ENCODE data around the gene GALR2.
"Not testable (repeated sequence)": the region's sequence is repeated elsewhere in the genome, so short reads cannot be mapped to it uniquely, and the experiment has no call there.

The GALR2 gene

GRCh38 chr17:76050538-76051467 is 23.8 kb upstream of the GALR2 start:
- DNase-seq, result no peak

GRCh38 chr17:76051561-76051960 is 23.0 kb upstream of the GALR2 start:
- no peak for DNase-seq

GRCh38 chr17:76053246-76054111 is 21.1 kb upstream of the GALR2 start:
- no peak for DNase-seq

DNA sequence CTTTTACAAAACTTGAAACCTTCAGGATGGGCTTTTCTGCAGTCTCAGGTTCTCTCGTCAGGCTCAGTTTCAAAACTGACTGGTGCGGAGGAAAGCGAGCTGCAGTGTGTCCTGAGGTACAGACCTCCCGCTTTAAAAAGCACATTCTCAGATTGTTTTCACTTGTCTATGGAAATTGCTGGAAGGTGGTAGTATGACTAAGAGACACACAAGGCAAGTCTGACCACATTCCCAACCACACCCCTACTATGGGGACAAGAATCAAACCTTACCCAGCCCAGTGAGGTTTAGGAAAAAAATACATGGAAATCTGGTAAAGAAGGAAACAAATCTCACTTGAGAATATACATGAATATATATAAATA is 20.5 kb upstream of the GALR2 start:
- DNase-seq, result no peak

DNA sequence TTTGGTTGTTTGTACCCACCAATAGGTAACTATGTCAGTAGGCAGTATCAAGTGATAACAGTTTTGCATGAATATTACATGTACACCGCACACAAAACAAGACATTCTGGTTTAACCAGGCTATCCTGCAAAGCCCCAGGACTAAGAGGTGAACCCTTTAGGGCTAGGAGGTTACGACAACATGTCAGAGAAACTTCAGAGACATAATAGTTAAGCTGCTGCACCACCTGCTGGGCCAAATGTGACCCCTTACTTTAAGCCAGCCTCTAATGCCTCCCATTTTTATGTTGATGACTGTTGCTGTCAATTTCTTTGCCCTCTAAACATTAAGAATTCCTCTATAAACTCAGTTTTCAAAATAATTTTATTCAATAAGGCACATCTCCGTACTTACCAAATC is 17.7 kb upstream of the GALR2 start:
- DNase-seq, result no peak

- DNase-seq, result not testable (repeated sequence)
Measured at GRCh38 chr17:76058264-76058663, 16.3 kb upstream of the GALR2 start.

DNA sequence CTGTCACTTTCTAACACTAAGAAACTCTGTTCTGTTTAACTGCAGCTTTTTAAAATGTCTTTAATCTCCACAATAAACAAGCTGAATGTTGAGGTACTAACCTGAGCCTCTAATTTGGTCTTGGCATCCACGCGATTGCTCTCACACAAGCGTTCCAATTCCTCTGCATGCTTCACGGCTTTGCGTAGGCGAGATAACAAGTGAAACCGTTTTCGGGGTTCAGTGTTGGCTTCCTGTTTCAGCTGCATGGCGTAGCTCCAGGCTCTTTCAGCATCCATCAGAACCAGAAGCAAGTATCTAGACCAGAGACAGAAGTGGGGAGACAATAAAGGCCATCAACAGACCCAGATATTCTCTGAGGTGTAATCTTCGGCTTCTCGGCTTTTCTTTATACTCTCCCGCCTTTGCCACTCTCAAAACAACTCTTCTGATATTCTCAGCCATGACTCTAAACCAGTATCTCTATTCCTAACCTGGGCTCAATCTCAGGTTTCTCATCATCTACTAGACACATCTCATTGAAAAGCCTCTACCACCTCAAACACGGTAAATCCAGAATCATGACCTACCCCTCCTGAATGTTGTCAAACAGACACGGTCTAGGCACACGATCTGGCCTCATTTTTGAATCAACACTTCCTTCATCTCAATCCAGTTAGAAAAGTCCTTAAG is 10.6 kb upstream of the GALR2 start:
- no peak for DNase-seq

GRCh38 chr17:76065775-76066174 is 8.8 kb upstream of the GALR2 start:
- no peak for DNase-seq

- DNase-seq, result no peak
Measured at GRCh38 chr17:76071531-76072147, 2.9 kb upstream of the GALR2 start.

GRCh38 chr17:76072148-76072858 is 2.3 kb upstream of the GALR2 start, which contains the start of gene SRP68:
SRP68 (minus strand) TSS chr17:76072517; CDS start chr17:76072491, 26 bp downstream.
- peak; percentile 89 for DNase-seq

- DNase-seq, result no peak
Measured at GRCh38 chr17:76075364-76076145, 974 bp downstream of the GALR2 start.

DNA sequence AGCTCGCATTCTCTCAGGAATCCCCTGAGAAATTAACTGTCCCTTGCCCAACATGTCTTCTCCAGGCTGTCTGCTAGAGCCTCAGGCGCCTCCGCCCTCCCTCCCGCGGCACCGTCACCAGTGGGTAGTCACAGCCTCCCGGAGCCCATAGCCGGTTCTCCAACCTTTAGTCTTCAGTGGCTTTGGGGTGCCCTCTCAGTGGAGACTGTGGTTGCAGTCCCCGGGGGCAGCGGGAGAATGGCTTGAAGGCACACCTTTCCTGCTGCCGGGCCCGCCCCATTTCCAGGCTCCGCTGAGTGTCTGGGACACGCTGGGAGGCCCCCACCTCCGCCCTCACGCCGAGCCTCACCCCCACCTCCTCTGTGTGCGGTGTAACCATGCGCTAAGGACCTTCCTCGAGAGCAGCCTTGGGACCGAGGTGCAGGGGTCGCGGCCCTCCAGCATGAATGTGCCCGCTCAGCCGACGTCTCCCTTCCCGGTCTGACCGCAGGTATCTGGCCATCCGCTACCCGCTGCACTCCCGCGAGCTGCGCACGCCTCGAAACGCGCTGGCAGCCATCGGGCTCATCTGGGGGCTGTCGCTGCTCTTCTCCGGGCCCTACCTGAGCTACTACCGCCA is 1.7 kb downstream of the GALR2 start:
- no peak for DNase-seq

GRCh38 chr17:76076765-76077583 is 2.4 kb downstream of the GALR2 start:
- no peak for DNase-seq

DNA sequence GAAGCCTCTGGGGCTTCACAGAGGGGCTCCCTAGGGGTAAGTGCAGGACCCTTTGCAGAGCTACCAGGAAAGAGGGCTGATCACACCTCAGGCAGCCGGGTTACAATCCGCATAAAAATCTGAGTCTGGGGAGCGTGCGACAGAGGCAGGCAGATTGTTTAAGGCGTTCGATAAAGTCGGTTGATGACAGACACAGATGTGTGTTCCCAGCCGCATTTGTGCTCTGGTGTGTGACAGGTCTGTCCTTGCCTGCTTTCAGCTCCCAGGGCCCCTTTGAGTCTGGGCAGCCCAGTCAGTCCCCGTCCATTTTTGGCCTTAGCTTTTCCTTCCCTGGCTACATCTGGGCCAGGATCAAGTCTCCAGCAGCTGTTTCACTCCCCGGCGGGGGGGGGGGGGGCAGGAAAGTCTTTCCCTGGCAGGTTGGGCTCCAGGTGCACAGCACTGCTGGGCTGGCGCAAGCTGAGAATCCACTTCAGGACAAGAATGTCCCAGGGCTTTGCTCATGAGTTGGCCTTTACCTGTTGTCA is 3.1 kb downstream of the GALR2 start:
- no peak for DNase-seq

DNA sequence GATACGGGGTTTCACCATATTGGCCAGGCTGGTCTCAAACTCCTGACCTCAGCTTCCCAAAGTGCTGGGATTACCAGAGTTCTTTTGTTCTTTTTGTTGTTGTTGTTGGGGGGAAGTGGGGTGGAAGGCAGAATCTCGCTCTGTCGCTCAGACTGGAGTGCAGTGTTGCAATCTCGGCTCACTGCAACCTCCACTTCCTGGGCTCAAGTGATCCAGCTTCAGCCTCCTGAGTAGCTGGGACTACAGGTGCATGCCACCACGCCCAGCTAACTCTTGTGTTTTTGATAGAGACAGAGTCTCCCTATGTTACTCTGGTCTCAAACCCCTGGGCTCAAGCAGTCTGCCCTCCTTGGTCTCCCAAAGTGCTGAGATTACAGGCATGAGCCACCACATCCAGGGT is 3.8 kb downstream of the GALR2 start:
- DNase-seq, result not testable (repeated sequence)

GRCh38 chr17:76078860-76079534 is 4.4 kb downstream of the GALR2 start, which contains the start of gene ZACN:
ZACN (plus strand) TSS chr17:76079182; CDS start chr17:76079265, 83 bp downstream.
- DNase-seq, result no peak

DNA sequence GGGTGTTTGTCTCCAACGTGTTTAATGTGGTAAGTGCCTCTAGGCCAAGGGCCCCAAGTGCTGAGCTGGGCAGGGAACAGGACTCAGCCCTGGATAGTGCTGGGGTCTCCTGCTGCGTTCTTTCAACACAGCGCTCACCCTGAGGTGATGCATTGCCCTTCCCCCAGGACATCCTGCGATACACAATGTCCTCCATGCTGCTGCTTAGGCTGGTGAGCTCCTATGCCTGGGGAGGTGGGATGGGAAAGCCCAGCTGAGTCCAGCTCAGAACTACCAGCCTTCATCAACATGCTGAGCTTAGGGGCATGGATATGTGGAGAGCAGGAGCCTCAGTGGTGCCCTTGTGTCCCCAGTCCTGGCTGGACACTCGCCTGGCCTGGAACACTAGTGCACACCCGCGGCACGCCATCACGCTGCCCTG is 5.0 kb downstream of the GALR2 start:
- no peak for DNase-seq

DNA sequence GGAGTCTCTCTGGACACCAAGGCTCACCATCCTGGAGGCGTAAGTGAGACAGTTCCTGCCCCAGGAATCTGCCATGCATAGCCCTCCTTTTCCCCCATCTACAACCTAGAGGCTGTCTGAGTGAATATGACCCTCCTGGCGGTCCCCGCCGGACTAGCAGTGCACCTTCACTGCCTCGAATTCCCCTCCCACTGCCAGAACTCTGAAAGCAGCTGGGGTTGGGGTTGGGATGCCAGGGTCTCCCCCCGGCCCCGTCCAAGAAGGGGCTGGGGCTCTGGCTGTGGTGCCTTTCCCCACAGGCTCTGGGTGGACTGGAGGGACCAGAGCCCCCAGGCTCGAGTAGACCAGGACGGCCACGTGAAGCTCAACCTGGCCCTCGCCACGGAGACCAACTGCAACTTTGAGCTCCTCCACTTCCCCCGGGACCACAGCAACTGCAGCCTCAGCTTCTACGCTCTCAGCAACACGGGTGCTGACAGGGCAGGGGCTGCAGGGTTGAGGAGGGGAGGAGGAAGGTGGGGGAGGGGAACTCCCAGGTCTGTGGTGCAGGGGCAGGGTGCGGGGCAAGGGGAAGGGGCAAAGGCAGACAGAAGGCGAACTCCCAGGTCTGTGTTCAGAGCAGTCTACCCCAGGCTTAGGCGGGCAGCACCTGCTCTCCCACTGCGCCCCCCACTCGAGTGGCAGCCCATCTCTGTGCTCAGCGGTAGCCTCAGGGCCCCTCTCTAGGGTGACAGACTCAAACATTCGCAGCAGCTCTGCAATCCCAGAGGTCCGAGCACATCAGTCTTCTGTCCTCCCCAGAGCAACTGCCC is 5.6 kb downstream of the GALR2 start:
- DNase-seq, result no peak

Data from GDM1 (cell line).